NK-92 treated with Interleukin-12 subunit alpha and Interleukin-12 subunit beta, amount 100 ng/mL, for 24 hours (cell line): ENCODE data around the gene TMEM132D.

Source experiments
- DNase-seq: peaks from one replicate; lab custom pipeline; 2025; lab: John Stamatoyannopoulos, UW

TMEM132D gene

GRCh38 chr12:129826273-129826672 lies 77.6 kb downstream of the TMEM132D start:
- DNase-seq: no peak

- no peak for DNase-seq
These were observed 78.5 kb downstream of the TMEM132D start for GRCh38 chr12:129825316-129825715.

- DNase-seq: no peak
These were observed 81.9 kb downstream of the TMEM132D start for GRCh38 chr12:129821964-129822363.

GRCh38 chr12:129819391-129819790 lies 84.4 kb downstream of the TMEM132D start:
- no peak for DNase-seq

GRCh38 chr12:129815846-129816245 lies 88.0 kb downstream of the TMEM132D start:
- no peak for DNase-seq

- DNase-seq: no peak
These were observed 91.9 kb downstream of the TMEM132D start for GRCh38 chr12:129811963-129812362.

GRCh38 chr12:129807136-129807535 lies 96.7 kb downstream of the TMEM132D start:
- DNase-seq: no peak

GRCh38 chr12:129791396-129791795 lies 112.4 kb downstream of the TMEM132D start:
- DNase-seq: no peak

GRCh38 chr12:129790930-129791329 lies 112.9 kb downstream of the TMEM132D start:
- DNase-seq: no peak

GRCh38 chr12:129790331-129790730 lies 113.5 kb downstream of the TMEM132D start:
- DNase-seq: no peak

- DNase-seq: no peak
These were observed 113.9 kb downstream of the TMEM132D start for GRCh38 chr12:129789921-129790320.

- no peak for DNase-seq
These were observed 115.2 kb downstream of the TMEM132D start for GRCh38 chr12:129788506-129789084.

- DNase-seq: no peak
These were observed 123.8 kb downstream of the TMEM132D start for GRCh38 chr12:129779989-129780388.

GRCh38 chr12:129779033-129779432 lies 124.8 kb downstream of the TMEM132D start:
- no peak for DNase-seq

GRCh38 chr12:129776977-129777667 lies 126.7 kb downstream of the TMEM132D start:
- no peak for DNase-seq

- DNase-seq: no peak
These were observed 131.0 kb downstream of the TMEM132D start for GRCh38 chr12:129772501-129773493.

- DNase-seq: no peak
These were observed 132.6 kb downstream of the TMEM132D start for GRCh38 chr12:129771238-129771637.

GRCh38 chr12:129765719-129766118 lies 138.1 kb downstream of the TMEM132D start:
- DNase-seq: no peak

GRCh38 chr12:129762436-129762835 lies 141.4 kb downstream of the TMEM132D start:
- no peak for DNase-seq

GRCh38 chr12:129753586-129753985 lies 150.2 kb downstream of the TMEM132D start:
- no peak for DNase-seq

GRCh38 chr12:129750421-129750820 lies 153.4 kb downstream of the TMEM132D start:
- DNase-seq: no peak

GRCh38 chr12:129746318-129746717 lies 157.5 kb downstream of the TMEM132D start:
- no peak for DNase-seq

GRCh38 chr12:129729170-129729569 lies 174.7 kb downstream of the TMEM132D start:
- no peak for DNase-seq
